ENCODE measurements around the gene SLC2A4. TPM values are rescaled to one million over a fixed set of nuclear protein-coding genes. Genes with fewer than 3 reads are reported as not detected.

Gene SLC2A4
- total RNA-seq, 1 donor from 2014 or later, result 4.9 TPM

DNA sequence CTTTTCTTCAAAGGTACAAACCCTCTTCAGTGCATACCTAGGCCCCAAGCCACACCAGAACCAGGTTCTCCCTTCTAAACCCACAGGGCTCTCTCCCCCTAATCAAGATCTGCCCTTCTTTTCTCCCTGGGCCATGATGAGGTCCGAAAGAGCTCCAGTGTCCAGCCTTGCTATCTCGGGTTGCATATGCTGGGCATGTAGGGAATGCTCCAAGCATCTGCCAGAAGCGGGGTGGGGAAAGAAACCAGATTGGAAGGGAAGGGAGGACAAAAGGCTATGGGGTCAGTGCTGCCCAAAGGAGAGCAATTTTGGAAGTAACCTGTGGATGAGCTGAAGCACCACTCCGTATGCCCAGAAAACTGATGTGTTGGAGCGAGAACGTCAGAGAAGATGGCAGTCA lies 32.3 kb upstream of the SLC2A4 start:
- intact Hi-C loops (cut with DNase I), result no loop called here
- no peaks in the 10 kb centered on the region for H3K27me3 ChIP-seq
- peaks cover 26 to 30% of the 10 kb centered on the region in 2 donors for H3K36me3 ChIP-seq
- no peaks in the 10 kb centered on the region for H3K9me3 ChIP-seq
- peaks cover 16 to 27% of the 10 kb centered on the region in 2 donors for H3K4me1 ChIP-seq
- H3K27ac ChIP-seq, result no peak overlapping the region
- TF ChIP-seq, protein P1, sequence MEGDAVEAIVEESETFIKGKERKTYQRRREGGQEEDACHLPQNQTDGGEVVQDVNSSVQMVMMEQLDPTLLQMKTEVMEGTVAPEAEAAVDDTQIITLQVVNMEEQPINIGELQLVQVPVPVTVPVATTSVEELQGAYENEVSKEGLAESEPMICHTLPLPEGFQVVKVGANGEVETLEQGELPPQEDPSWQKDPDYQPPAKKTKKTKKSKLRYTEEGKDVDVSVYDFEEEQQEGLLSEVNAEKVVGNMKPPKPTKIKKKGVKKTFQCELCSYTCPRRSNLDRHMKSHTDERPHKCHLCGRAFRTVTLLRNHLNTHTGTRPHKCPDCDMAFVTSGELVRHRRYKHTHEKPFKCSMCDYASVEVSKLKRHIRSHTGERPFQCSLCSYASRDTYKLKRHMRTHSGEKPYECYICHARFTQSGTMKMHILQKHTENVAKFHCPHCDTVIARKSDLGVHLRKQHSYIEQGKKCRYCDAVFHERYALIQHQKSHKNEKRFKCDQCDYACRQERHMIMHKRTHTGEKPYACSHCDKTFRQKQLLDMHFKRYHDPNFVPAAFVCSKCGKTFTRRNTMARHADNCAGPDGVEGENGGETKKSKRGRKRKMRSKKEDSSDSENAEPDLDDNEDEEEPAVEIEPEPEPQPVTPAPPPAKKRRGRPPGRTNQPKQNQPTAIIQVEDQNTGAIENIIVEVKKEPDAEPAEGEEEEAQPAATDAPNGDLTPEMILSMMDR (IDR thresholded peaks at IDR 0.05), result no peak
- H3K4me3 ChIP-seq, result peak overlapping the region; percentile 2 to 94
- no peak for DNase-seq (ENCODE audit: low spot score in 2 of 2)

DNA sequence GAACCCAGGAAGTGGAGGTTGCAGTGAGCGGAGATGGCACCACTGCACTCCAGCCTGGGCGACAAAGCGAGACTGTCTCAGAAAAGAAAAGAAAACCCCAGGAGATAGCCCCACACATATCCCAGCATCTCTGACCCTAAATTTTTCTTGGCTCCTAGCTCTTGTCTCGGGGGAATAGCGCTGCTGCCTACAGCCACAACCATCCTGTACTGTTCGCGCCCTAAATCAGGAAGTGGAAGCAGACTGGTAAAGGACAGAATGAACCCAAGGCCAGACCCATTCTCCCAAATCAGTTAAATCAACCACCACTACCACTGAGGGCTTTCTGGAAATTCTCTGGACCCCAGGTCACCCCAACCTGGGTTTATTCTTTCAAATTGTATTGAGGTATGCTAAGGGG lies 31.7 kb upstream of the SLC2A4 start:
- no peaks in the 10 kb centered on the region for H3K9me3 ChIP-seq
- H3K36me3 ChIP-seq, result peaks cover 27 to 29% of the 10 kb centered on the region in 2 donors
- TF ChIP-seq, protein P1 (IDR thresholded peaks at IDR 0.05), result no peak
- H3K27me3 ChIP-seq, result no peaks in the 10 kb centered on the region
- DNase-seq (ENCODE audit: low spot score in 2 of 2), result no peak
- H3K4me3 ChIP-seq, result peak overlapping the region; percentile 84 to 94
- no peak overlapping the region for H3K27ac ChIP-seq
- peaks cover 16 to 27% of the 10 kb centered on the region in 2 donors for H3K4me1 ChIP-seq
- intact Hi-C loops (cut with DNase I), result loop anchor here (5.0 kb wide), 1 partner anchor 322 kb away; no protein-coding TSS in a partner anchor

DNA sequence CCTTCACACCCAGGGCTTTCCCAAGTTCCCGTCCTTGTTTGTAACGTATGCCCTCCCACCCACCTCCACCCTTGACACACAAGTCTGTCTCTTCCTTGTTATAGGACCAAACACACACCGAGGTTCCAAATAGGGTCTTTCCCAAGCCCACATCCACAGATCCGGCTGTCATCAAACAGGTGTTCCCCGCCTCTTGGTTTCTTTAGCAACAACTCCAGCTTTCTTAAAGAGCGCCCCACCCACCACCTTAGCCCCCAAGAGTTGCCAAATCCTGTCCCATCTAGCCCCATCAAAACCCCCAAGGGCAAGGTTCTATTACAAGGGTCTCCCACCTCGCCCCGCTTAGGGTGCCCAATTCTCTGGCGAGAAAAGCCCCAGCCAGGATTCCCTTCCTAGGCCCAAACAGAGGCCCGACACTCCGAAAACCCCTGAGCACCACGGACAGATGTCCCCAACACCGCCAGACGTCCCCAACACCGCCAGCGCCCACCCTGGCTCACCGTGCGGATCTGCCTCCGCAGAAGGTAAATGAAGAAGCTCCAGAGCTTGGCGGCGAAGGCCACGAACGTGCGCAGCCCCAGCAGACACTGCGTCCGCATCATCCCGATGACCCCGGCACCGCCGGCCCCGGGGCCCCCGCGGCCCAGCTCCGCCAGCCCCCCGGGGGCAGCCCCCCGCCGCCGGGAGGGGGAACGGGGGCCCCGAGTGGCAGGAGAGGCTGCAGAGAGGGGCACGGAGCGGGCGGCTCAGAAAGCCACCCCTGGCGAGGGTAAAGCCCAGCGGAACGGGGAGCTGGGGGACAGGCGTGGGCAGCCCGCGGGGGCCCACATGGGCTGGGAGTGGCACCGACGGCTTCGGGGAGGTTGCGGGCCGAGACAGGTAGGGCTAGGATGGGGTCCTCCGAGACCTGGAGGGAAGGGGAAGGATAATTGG lies 30.6 kb upstream of the SLC2A4 start:
- intact Hi-C loops (cut with DNase I), result loop anchor here (1.0 to 5.0 kb wide), 2 partner anchors 8 to 321 kb away; no protein-coding TSS in a partner anchor
- Histone ChIP-seq H3K27me3 (no peaks in the 10 kb centered on the region), H3K27ac (peak overlapping the region; percentile 100), H3K36me3 (peaks cover 29 to 31% of the 10 kb centered on the region in 2 donors), H3K4me3 (peak overlapping the region; percentile 84 to 94), H3K4me1 (peaks cover 16 to 27% of the 10 kb centered on the region in 2 donors), H3K9me3 (no peaks in the 10 kb centered on the region)
- DNase-seq (ENCODE audit: low spot score in 2 of 2), result peak in 1 of 2 donors; percentile 71
- TF ChIP-seq, protein P1 (IDR thresholded peaks at IDR 0.05), result no peak

DNA sequence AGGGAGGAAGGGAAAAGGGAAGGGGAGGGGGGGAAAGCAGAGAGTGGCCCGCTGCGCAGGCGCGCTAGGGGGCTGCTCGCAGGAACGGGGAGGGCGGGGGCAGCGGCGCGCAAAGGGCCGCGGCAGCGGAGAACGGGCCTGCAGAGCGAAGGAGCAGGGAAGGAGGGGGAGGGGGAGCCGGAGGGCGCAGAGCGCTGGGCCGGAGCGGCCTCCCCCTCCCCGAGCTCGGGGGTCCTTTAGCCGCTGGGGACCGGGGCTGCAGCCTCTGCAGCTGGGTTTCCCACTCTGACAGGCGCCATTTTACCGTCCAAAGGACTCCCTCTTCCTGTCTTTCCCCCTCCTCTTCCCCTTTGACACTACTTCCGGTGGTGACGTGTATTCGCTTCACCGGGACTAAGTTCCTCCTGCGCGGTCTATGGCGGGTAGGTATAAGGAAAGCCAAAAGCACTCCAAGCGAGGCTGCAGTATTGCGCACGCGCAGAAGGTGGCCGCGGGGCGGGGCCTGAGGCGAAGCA lies 29.8 kb upstream of the SLC2A4 start, which contains the start of gene CTDNEP1:
Gene CTDNEP1, minus strand, starts transcription at position 74 of the 515 bp plus-strand sequence. CDS start 438 bp downstream, outside the sequence.
- H3K4me1 ChIP-seq, result peaks cover 16 to 27% of the 10 kb centered on the region in 2 donors
- intact Hi-C loops (cut with DNase I), result loop anchor here (1.0 to 5.0 kb wide), 4 partner anchors 8 to 321 kb away; partner anchors contain the start of genes EIF5A and SLC2A4
- H3K27ac ChIP-seq, result peak within 1 kb of the TSS; percentile 100
- DNase-seq (ENCODE audit: low spot score in 2 of 2), result peak; percentile 96 to 99
- peaks cover 30 to 31% of the 10 kb centered on the region in 2 donors for H3K36me3 ChIP-seq
- peak within 1 kb of the TSS; percentile 84 to 94 for H3K4me3 ChIP-seq
- H3K27me3 ChIP-seq, result no peaks in the 10 kb centered on the region
- TF ChIP-seq, protein P1 (IDR thresholded peaks at IDR 0.05), result no peak
- no peaks in the 10 kb centered on the region for H3K9me3 ChIP-seq

DNA sequence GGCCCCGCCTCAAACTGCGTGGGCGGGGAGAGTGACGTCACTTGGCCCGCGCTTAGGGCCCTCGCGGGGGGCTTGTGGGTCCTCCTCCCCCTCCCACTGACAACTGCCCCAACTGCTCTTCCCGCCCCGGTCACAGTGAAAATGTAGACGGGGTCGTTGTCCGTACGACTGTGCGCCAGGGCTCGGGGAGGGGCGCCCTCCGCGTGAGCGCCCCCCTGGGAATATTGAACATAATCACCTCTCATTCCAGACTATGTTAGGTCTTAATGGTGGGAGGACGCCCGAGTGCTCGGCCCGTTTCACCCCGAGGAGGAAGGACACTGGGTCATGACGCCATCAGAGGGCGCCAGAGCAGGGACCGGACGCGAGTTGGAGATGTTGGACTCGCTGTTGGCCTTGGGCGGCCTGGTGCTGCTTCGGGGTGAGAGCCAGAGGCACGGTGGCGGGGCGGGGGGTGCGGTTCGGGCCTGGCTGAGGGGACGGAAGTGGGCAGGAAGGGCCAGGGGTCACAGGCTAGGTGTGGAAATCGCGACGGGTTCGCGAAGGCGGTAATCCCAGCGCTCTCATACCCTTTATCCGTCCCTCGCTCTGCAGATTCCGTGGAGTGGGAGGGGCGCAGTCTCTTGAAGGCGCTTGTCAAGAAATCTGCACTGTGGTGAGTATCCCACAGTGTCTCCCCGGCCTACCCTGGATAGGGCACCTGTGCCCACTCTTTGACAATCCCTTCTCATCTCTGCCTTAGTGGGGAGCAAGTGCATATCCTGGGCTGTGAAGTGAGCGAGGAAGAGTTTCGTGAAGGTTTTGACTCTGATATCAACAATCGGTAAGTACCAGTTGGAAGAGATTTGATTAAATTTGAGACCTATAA lies 29.1 kb upstream of the SLC2A4 start, which contains the start of gene ELP5:
Gene ELP5, plus strand, starts transcription at position 40 of the 868 bp plus-strand sequence. Its CDS starts 336 bp downstream, at position 376.
- H3K4me3 ChIP-seq, result peak within 1 kb of the TSS; percentile 84 to 94
- H3K36me3 ChIP-seq, result peaks cover 28 to 34% of the 10 kb centered on the region in 2 donors
- peak; percentile 86 to 98 for DNase-seq (ENCODE audit: low spot score in 2 of 2)
- peak within 1 kb of the TSS; percentile 100 for H3K27ac ChIP-seq
- no peaks in the 10 kb centered on the region for H3K27me3 ChIP-seq
- intact Hi-C loops (cut with DNase I), result loop anchor here (1.0 to 5.0 kb wide), 3 partner anchors 29 to 320 kb away; partner anchors contain the start of genes EIF5A and SLC2A4
- peaks cover 16 to 27% of the 10 kb centered on the region in 2 donors for H3K4me1 ChIP-seq
- H3K9me3 ChIP-seq, result no peaks in the 10 kb centered on the region
- TF ChIP-seq, protein P1 (IDR thresholded peaks at IDR 0.05), result peak; percentile 15 to 31 (median 21)
